Measurements from ENCODE around the gene KCNH5. TPM values are rescaled to one million over a fixed set of nuclear protein-coding genes. Genes with fewer than 3 reads are reported as not detected.

KCNH5 gene
- total RNA-seq, 1 donor from 2014 or later = 2.4 TPM

DNA sequence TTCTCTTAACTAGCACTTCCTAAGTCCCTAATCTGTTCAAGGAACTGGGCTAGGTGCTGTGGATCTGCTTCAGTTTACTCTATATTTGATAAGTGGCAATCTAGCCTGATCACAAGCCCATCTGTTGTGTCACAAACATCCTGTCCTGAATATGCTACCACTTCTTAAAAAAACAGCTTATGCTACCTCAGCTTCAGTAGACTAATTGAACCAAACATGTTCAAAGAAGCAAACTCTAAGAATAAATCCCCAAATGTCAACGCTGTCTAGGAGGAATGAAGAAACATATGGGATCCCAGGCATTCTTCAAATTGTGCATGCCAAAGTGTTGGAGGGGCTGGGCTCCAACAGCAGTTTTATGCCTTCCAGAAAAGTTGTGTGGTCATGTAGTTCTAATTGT lies 10.4 kb upstream of the KCNH5 start:
- Mint-ChIP-seq H3K4me3 (ENCODE audit: unreplicated experiment) (no peak overlapping the region), H3K27me3 (ENCODE audit: low read depth, unreplicated experiment) (no peaks in the 10 kb centered on the region), H3K27ac (ENCODE audit: unreplicated experiment) (no peak overlapping the region), H3K4me1 (ENCODE audit: low read depth, unreplicated experiment) (no peaks in the 10 kb centered on the region), H3K9me3 (ENCODE audit: unreplicated experiment) (no peaks in the 10 kb centered on the region), H3K36me3 (ENCODE audit: low read depth, unreplicated experiment) (no peaks in the 10 kb centered on the region)
- no peak overlapping the region for H2AFZ ChIP-seq (ENCODE audit: low read depth, low read length)
- H3K36me3 ChIP-seq (ENCODE audit: insufficient read depth, low read length) = no peaks in the 10 kb centered on the region
- FAIRE-seq (no peak), DNase-seq (ENCODE audit: low read depth) (no peak)
- no peaks in the 10 kb centered on the region for H3K9me3 ChIP-seq (ENCODE audit: insufficient read depth, low read depth, low read length)
- no peak for TF ChIP-seq EZH2 (IDR thresholded peaks at IDR 0.05; ENCODE audit: insufficient read depth, low read length)
- no peaks in the 10 kb centered on the region for H3K79me2 ChIP-seq (ENCODE audit: insufficient read depth, low read length)
- no peak overlapping the region for H3K9ac ChIP-seq (ENCODE audit: low read length)
- H3K27me3 ChIP-seq (ENCODE audit: insufficient read depth, low read length) = no peaks in the 10 kb centered on the region
- H3K27ac ChIP-seq (ENCODE audit: low read depth, low read length) = no peak overlapping the region
- no peak overlapping the region for H3K4me3 ChIP-seq (ENCODE audit: insufficient read depth, low read depth, low read length)
- no peaks in the 10 kb centered on the region for H4K20me1 ChIP-seq (ENCODE audit: insufficient read depth, low read length)
- H3K4me1 ChIP-seq (ENCODE audit: insufficient read depth, low read length) = no peaks in the 10 kb centered on the region
- no peak overlapping the region for H3K4me2 ChIP-seq (ENCODE audit: low read length)

DNA sequence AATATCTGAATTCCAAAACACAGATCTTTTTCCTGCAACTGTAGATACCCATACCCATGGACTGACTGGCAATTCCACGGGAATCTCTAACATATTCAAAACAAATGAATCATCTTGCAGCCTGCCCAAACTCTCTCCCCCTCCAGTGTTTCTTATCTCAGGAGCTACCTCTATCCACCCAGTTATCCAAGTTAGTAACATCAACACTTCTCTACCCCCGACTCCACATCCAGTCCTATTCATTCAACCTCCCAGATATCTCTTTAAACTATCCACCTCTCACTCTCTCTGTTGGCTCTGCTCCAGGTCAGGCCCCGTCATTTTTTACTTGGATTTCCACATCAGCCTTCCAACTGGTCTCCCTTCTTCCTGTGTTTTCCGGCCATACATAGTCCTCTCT lies 6.7 kb upstream of the KCNH5 start:
- H3K27me3 ChIP-seq (ENCODE audit: insufficient read depth, low read length) = peaks cover 25% of the 10 kb centered on the region
- DNase-seq (ENCODE audit: low read depth) (no peak), FAIRE-seq (no peak)
- Mint-ChIP-seq H3K9me3 (ENCODE audit: unreplicated experiment) (no peaks in the 10 kb centered on the region), H3K4me1 (ENCODE audit: low read depth, unreplicated experiment) (no peaks in the 10 kb centered on the region), H3K4me3 (ENCODE audit: unreplicated experiment) (no peak overlapping the region), H3K27ac (ENCODE audit: unreplicated experiment) (no peak overlapping the region), H3K36me3 (ENCODE audit: low read depth, unreplicated experiment) (no peaks in the 10 kb centered on the region), H3K27me3 (ENCODE audit: low read depth, unreplicated experiment) (peaks cover 26% of the 10 kb centered on the region)
- no peaks in the 10 kb centered on the region for H3K79me2 ChIP-seq (ENCODE audit: insufficient read depth, low read length)
- TF ChIP-seq, protein P1, sequence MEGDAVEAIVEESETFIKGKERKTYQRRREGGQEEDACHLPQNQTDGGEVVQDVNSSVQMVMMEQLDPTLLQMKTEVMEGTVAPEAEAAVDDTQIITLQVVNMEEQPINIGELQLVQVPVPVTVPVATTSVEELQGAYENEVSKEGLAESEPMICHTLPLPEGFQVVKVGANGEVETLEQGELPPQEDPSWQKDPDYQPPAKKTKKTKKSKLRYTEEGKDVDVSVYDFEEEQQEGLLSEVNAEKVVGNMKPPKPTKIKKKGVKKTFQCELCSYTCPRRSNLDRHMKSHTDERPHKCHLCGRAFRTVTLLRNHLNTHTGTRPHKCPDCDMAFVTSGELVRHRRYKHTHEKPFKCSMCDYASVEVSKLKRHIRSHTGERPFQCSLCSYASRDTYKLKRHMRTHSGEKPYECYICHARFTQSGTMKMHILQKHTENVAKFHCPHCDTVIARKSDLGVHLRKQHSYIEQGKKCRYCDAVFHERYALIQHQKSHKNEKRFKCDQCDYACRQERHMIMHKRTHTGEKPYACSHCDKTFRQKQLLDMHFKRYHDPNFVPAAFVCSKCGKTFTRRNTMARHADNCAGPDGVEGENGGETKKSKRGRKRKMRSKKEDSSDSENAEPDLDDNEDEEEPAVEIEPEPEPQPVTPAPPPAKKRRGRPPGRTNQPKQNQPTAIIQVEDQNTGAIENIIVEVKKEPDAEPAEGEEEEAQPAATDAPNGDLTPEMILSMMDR (IDR thresholded peaks at IDR 0.05; ENCODE audit: insufficient read depth, low read depth, low read length) = no peak
- TF ChIP-seq EZH2 (IDR thresholded peaks at IDR 0.05; ENCODE audit: insufficient read depth, low read length) = no peak
- H3K27ac ChIP-seq (ENCODE audit: low read depth, low read length) = no peak overlapping the region
- no peaks in the 10 kb centered on the region for H3K36me3 ChIP-seq (ENCODE audit: insufficient read depth, low read length)
- H3K4me1 ChIP-seq (ENCODE audit: insufficient read depth, low read length) = no peaks in the 10 kb centered on the region
- no peak overlapping the region for H3K4me3 ChIP-seq (ENCODE audit: insufficient read depth, low read depth, low read length)
- no peak overlapping the region for H3K9ac ChIP-seq (ENCODE audit: low read length)
- no peaks in the 10 kb centered on the region for H3K9me3 ChIP-seq (ENCODE audit: insufficient read depth, low read depth, low read length)
- no peak overlapping the region for H3K4me2 ChIP-seq (ENCODE audit: low read length)
- no peak overlapping the region for H2AFZ ChIP-seq (ENCODE audit: low read depth, low read length)
- no peaks in the 10 kb centered on the region for H4K20me1 ChIP-seq (ENCODE audit: insufficient read depth, low read length)

DNA sequence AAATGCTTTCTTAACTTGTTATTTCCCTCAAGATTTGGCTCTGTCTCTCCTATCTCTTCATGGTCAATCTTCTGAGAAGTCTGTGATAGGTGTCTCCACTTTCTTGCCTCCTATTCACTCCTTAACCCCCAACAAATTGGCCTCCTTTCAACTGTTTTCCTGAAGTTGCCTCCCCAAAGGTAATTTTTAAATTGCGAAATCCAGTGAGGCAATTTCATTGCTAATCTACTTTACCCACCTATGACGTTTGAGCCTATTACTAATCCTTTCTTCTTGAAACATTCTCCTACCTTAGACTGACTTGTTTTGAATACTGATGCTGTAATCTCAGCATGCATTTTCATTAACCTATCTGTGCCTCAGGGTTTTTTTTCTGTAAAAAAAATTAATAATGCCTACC lies 6.0 kb upstream of the KCNH5 start:
- H3K27me3 ChIP-seq (ENCODE audit: insufficient read depth, low read length) = peaks cover 31% of the 10 kb centered on the region
- H4K20me1 ChIP-seq (ENCODE audit: insufficient read depth, low read length) = no peaks in the 10 kb centered on the region
- Mint-ChIP-seq H3K4me1 (ENCODE audit: low read depth, unreplicated experiment) (no peaks in the 10 kb centered on the region), H3K27me3 (ENCODE audit: low read depth, unreplicated experiment) (peaks cover 32% of the 10 kb centered on the region), H3K36me3 (ENCODE audit: low read depth, unreplicated experiment) (no peaks in the 10 kb centered on the region), H3K9me3 (ENCODE audit: unreplicated experiment) (no peaks in the 10 kb centered on the region), H3K4me3 (ENCODE audit: unreplicated experiment) (no peak overlapping the region), H3K27ac (ENCODE audit: unreplicated experiment) (no peak overlapping the region)
- no peak overlapping the region for H3K4me2 ChIP-seq (ENCODE audit: low read length)
- no peaks in the 10 kb centered on the region for H3K79me2 ChIP-seq (ENCODE audit: insufficient read depth, low read length)
- FAIRE-seq = no peak
- H3K27ac ChIP-seq (ENCODE audit: low read depth, low read length) = no peak overlapping the region
- H3K9me3 ChIP-seq (ENCODE audit: insufficient read depth, low read depth, low read length) = no peaks in the 10 kb centered on the region
- no peak for TF ChIP-seq EZH2 (IDR thresholded peaks at IDR 0.05; ENCODE audit: insufficient read depth, low read length)
- TF ChIP-seq, protein P1 (IDR thresholded peaks at IDR 0.05; ENCODE audit: insufficient read depth, low read depth, low read length) = no peak
- DNase-seq (ENCODE audit: low read depth) = no peak
- no peak overlapping the region for H3K9ac ChIP-seq (ENCODE audit: low read length)
- H3K4me3 ChIP-seq (ENCODE audit: insufficient read depth, low read depth, low read length) = no peak overlapping the region
- no peak overlapping the region for H2AFZ ChIP-seq (ENCODE audit: low read depth, low read length)
- no peaks in the 10 kb centered on the region for H3K4me1 ChIP-seq (ENCODE audit: insufficient read depth, low read length)
- no peaks in the 10 kb centered on the region for H3K36me3 ChIP-seq (ENCODE audit: insufficient read depth, low read length)

Measured in astrocyte (in vitro differentiated cells and primary cell).